SH-SY5Y (cell line): ENCODE data around the gene TSC1.

ENCODE experiments used
- GATA2 ChIP-seq: IDR thresholded peaks from 2 replicates; pipeline ENCODE4 v1.6.1; 2011; ENCODE audit warnings: mild to moderate bottlenecking, low read depth, low read length
- GATA3 ChIP-seq: IDR thresholded peaks from 2 replicates; pipeline ENCODE4 v1.6.1; 2011; ENCODE audit warnings: low read depth, mild to moderate bottlenecking, low read length, moderate library complexity

- TF ChIP-seq GATA2 (no peak), GATA3 (no peak)
Observed at GRCh38 chr9:132970324-132971062, 26.1 kb upstream of the TSC1 start.
